Inflammatory macrophage treated with lipopolysaccharide for 4 hours (primary cell): ENCODE measurements around the gene CNOT4.

Experiments used
- DNase-seq: peaks from one replicate; pipeline ENCODE4 v3.0.0-alpha.2; 2020

CNOT4 gene, protein sequence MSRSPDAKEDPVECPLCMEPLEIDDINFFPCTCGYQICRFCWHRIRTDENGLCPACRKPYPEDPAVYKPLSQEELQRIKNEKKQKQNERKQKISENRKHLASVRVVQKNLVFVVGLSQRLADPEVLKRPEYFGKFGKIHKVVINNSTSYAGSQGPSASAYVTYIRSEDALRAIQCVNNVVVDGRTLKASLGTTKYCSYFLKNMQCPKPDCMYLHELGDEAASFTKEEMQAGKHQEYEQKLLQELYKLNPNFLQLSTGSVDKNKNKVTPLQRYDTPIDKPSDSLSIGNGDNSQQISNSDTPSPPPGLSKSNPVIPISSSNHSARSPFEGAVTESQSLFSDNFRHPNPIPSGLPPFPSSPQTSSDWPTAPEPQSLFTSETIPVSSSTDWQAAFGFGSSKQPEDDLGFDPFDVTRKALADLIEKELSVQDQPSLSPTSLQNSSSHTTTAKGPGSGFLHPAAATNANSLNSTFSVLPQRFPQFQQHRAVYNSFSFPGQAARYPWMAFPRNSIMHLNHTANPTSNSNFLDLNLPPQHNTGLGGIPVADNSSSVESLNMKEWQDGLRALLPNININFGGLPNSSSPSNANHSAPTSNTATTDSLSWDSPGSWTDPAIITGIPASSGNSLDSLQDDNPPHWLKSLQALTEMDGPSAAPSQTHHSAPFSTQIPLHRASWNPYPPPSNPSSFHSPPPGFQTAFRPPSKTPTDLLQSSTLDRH

DNA sequence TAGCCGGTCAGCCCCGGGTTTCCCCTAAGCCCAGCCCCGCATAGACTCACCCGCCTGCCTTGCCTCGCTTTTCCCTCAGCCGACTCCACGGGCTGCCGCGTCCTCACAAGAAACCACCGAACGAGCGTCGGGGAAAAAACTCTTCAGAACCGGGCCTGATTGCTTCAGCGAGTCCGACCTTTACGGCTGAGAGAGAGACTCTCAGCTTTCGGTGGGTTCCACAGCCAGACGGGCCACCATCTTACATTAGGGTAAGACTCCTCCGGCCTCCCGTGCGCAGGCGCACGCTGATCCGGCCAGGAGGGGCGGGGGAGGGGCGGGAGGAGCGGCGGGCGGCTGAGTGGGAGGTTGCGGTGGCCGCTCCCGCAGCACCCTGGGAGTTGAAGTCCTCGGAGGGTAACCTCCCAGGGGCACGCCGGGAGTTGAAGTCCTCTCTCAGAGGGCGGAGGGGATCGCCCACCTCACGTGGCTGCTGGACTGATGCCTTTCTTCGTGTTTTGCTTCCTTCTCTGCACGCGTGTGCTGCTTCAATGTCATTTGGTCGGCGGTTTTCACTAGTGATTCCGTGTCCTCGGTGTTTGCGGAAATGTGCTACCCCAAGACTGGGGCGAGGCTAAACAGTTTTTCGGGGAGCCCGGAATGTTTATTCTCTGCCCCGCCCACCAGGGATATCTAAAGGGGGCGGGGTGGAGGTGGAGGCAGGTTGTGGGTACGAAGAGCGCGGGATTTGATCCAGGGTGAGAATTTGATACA is at the start of gene CNOT4:
CNOT4 (minus strand) TSS at position 264 of the 753 bp plus-strand sequence. CDS start 71,771 bp downstream, outside the sequence.
- peak; percentile 97 for DNase-seq

DNA sequence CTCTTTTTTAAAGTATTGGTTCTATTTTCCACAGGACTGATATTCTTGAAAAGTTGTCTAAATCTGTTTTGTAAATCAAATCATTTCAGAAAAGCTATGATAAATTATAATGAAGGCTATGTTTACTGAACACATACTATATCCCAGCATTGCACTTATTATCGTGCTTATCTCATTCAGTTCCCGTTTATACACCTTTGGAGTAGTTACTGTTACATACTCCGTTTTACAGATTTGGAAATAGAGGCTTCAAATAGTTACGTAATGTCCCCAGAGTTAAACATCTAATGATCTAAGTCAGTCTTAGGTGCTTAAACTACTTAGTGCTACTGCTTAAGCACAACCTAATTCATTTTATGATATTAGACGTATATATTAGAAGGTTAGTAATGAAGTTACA is 49.0 kb upstream of the CNOT4 start:
- peak; percentile 23 for DNase-seq

- peak; percentile 78 for DNase-seq
Observed at GRCh38 chr7:135558337-135558767, 48.5 kb upstream of the CNOT4 start.

DNA sequence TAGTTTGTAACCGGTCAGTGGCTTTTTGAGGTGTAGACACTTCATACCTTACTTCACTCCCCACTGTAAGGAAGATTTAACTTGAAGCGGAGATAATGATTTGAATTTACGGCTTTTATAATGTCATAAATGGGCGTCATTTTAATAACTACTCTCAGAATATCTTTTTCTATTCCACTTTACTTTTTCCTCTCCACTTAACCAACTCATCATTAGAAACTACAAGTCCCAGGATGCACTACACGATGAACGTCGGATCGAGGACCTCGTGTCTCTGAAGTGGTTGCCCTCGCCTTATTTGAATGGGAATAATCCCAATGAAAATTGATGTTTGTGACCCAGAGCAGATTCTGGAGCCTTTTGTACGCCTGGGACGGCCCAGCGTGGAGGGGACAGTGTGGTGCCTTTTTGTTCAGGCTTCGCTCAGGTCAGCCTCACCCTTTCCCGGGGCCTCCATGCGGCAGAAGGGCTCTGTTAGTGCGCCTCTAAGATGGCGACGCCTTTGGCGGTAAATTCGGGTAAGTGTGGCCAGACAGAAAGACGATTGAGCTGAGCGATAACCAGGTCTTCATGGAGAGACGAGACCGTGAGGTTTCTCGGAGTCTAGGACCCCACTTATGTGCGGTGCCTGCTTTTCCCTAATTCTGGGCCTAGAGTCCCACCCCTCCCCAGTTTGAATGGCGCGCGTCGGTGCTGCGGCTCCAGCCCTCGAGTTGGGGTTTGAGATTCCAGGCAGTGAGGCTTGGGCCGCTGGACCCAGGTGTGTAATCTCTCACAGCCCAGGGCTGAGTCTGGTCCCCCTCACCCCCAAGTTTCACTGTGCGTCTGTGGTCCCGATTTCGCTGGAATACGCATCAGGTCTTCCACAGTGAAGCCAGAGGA is 47.8 kb upstream of the CNOT4 start, which contains the start of gene NUP205:
NUP205 (plus strand) TSS at position 463 of the 882 bp plus-strand sequence; CDS start at position 491, 28 bp downstream.
- DNase-seq, result peak; percentile 79

DNA sequence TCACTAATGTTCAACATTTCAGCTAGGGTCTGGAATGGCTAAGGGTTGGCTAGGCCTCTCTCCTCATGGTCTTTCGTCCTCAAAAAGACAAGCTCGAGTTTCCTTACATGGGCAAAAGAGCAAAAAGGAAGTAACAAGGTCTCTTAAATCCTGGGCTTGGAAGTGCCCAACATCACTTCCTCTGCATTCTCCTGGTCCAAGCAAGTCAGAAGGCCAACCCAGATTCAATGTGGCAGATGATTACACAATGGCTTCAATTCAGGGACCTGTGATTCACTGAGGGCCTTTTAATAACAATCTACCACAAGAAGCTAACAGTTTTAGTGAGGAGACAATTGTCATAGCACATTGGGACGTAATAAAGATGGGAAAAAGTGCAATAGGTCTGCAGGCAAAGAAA is 43.4 kb upstream of the CNOT4 start:
- DNase-seq, result peak; percentile 9

DNA sequence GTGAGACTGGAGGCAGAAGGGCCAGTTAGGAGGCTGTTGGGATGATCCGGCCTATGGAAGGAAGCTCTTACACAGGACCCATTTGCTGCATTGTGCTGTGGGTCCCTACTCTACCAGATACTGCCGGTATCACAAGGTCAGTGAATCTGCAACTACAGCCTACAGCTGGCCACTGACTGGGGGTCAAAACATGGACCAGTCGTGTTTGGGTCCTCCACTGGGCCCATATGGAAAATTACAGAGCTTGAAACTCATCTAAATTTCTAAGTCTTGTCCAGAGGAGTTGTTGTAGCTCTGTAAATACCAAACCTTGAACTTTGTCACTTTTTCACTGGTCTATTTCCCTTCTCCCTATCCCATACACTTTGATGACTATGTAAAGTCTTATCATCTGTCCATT is 42.2 kb upstream of the CNOT4 start:
- DNase-seq, result no peak

GRCh38 chr7:135550196-135550595 is 40.3 kb upstream of the CNOT4 start:
- no peak for DNase-seq

DNA sequence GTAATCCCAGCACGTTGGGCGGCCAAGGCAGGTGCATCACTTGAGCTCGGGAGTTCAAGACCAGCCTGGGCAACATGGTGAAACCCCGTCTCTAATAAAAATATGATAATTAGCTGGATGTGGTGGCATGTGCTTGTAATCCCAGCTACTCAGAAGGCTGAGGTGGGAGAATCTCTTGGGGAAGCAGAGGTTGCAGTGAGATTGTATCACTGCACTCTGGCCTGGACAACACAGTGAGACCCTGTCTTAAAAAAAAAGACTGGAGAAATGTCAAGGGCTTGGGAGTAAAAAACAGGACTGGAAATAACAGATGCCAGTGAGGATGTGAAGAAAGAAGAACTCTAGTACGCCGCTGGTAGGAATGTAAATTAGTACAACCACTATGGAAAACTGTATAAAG is 31.1 kb upstream of the CNOT4 start:
- DNase-seq, result no peak

DNA sequence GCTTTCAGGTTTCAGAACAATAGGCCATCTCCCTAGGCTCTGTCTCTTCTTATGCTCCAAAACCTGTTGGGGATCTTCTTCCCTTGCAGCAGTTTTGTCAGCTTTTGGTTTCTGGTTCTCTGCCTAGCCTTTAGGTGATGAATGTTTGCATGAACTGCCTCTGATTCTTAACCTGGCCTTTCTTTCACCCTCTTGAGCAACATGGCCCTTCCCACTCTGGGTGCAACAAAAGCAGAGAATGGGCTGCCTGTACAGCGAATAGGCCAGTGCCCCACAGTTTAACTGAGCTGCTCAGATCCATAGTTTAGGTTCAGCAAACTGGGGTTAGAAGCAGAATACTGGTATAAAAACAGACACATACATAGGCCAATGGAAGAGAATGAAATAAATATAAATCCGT is 29.7 kb upstream of the CNOT4 start:
- DNase-seq, result no peak

DNA sequence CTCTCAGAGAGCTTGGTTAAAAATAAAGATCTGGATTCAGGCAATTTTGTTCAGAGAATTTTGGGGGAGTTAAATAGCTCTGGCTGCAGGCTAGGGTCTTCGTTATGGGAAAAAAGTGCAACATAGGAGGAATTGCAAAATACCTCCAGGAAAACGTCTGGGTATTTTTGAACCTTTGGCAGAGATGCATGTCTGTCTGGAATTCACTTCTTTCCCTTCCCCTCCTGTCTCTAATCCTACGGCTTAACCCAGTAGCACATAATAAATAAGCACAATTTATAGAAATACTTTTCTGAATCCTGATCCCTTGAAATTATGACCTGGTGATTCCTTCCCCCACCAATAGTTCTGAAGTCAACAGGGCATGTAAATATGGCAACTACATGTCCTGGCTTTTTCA is 28.5 kb upstream of the CNOT4 start:
- no peak for DNase-seq

DNA sequence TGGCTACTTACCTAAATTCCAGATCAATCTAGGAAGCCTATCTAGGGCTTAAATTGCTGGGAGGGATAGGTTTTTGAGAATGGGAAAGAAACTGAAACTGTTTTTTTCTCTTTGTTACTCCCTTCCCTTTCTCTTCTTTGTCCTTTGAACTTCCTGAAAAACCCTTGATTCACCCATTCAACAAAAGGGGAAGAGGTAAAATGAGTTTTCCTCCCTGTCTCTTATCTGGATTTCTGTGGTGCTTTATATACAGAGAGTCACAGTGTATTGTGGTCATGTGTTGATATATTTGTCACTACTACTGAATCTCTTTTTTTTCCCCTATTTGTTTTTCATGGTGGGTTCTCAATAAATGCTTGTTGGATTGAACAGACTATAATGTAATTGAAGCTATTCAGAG is 28.0 kb upstream of the CNOT4 start:
- DNase-seq, result peak; percentile 65

DNA sequence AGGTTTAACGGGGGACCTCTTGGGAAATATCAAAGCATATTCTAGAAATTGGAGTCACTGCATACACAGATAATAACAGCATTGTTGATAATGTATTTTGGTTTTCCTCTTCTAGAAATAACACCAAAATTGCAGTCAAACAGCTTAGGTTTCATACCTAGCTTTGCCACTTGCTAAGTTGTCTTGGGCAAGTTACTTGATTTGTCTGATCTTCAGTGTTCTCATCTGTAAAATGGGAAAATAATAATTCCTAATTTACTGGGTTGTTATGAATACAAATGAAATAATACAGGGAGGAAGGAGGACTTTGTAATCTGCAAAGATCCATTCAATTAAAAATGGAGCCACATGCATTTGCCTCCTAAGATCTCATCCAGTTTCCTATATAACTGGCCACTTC is 27.6 kb upstream of the CNOT4 start:
- no peak for DNase-seq

- peak; percentile 39 for DNase-seq
Observed at GRCh38 chr7:135536150-135536549, 26.2 kb upstream of the CNOT4 start.

DNA sequence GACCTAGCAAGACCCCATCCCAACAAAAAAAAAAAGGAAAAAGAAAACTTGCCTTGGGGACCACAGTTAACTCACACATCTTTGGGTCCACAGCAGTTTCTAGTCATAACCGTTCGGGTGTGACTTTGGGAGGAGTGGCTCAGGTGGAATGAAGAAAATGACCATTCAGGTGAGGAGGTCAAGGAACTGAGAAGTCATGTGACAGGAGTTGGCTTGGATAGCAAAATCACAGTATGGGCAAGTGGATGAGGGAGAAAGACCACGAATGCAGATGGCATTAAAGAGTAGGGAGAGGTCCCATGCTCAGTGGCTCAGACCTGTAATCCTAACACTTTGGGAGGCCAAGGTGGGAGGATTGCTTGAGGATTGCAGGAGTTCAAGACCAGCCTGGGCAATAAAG is 17.1 kb upstream of the CNOT4 start:
- no peak for DNase-seq

DNA sequence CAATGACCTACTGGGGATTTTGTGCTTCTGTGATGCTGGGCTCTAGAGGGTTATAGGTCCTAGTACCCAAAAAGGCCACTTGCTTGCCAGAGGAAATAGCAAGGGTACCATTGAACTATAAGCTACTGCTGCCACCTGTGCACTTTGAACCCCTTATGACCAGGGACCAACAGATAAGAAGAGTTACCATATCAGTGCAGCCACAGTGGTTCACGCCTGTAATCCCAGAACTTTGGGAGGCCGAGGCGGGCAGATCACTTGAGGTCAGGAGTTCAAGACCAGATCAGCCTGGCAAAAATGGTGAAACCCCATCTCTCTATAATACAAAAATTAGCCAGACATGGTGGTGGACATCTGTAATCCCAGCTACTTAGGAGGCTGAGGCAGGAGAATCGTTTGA is 15.5 kb upstream of the CNOT4 start:
- no peak for DNase-seq

- DNase-seq, result no peak
Observed at GRCh38 chr7:135523146-135523545, 13.2 kb upstream of the CNOT4 start.

DNA sequence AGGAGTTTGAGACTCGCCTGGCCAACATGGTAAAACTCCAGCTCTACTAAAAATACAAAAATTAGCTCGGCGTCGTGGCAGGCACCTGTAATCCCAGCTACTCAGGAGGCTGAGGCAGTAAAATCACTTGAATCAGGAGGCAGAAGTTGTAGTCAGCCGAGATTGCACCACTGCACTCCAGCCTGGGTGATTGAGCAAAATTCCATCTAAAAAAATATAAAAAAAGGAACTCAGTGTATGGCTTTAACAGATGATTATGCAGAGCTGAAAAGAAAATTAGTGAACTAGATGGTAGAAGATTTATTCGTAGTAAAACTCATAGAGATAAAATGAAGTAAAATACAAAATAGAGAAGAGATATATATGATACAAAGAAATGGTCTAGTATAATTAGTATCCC is 12.6 kb upstream of the CNOT4 start:
- peak; percentile 20 for DNase-seq

DNA sequence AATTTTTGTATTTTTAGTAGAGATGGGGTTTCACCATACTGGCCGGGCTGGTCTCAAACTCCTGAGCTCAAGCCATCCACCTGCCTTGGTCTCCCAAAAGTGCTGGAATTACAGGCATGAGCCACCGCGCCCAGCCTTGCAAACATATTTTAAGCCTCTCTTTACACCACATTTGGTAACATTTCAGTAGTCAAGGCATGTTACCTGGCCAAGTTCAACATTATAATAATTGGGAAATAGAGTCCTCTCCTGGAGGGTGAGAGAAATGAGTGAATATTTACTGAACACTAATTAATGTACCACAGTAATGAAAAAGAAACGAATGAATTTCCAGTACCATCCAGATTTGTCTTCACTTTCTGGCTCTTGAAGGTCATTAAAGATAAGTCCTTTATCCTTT is 10.0 kb upstream of the CNOT4 start:
- DNase-seq, result no peak

DNA sequence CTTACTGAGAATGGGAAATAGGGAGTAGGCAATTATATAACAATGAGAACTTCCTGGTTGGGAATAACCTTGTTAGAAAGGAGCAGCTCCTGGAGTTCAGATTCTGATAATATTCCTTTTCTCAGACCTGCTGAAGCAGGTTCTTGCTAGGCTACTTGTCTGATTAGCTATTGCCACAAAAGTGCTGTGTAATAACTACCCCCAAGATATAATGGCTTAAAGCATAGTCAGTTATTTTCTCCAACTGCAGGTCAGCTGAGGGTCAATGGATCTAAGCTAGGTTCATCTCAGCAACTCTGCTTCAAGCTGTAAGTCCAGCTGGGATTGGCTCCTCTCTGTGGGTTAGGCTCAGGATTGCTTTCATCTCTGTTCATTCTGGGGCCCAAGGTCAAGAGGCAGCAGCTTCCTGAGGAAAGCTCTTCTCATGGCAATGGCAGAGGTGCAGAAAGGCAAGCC is 9.4 kb upstream of the CNOT4 start:
- no peak for DNase-seq

DNA sequence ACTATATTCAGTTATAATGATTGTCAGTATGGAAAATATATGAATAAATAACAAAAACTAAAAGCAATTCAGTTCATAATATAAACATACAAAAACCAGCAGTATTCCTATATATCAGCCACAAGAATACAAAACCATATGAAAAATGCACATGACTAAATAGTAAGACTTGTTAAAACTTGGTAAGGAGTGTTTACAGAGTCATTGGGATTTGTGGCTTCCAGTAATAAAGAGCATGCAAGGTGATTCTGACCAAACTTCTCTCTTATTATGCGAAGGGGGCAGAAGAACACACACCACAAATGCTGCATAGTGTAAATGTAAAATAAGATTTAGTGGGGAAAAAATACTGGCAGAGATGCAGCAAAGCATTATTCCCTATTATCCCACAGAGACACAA is 8.8 kb upstream of the CNOT4 start:
- DNase-seq, result no peak

GRCh38 chr7:135517060-135517459 is 7.2 kb upstream of the CNOT4 start:
- DNase-seq, result no peak

GRCh38 chr7:135514856-135515255 is 5.0 kb upstream of the CNOT4 start:
- DNase-seq, result no peak
